HG03521 (cell line): ENCODE measurements around the gene FAM53A.

ENCODE experiments used
- ATAC-seq: cut with Tn5 transposase; IDR thresholded peaks from one replicate; pipeline ENCODE4 v1.9.1; 2021; ENCODE audit warnings: mild to moderate bottlenecking, moderate library complexity; ENCODE audit not compliant: unreplicated experiment

FAM53A gene, protein sequence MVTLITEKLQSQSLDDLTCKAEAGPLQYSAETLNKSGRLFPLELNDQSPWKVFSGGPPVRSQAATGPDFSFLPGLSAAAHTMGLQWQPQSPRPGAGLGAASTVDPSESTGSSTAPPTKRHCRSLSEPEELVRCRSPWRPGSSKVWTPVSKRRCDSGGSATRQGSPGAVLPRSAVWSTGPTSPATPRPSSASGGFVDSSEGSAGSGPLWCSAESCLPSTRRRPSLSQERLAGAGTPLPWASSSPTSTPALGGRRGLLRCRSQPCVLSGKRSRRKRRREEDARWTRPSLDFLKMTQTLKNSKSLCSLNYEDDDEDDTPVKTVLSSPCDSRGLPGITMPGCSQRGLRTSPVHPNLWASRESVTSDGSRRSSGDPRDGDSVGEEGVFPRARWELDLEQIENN

DNA sequence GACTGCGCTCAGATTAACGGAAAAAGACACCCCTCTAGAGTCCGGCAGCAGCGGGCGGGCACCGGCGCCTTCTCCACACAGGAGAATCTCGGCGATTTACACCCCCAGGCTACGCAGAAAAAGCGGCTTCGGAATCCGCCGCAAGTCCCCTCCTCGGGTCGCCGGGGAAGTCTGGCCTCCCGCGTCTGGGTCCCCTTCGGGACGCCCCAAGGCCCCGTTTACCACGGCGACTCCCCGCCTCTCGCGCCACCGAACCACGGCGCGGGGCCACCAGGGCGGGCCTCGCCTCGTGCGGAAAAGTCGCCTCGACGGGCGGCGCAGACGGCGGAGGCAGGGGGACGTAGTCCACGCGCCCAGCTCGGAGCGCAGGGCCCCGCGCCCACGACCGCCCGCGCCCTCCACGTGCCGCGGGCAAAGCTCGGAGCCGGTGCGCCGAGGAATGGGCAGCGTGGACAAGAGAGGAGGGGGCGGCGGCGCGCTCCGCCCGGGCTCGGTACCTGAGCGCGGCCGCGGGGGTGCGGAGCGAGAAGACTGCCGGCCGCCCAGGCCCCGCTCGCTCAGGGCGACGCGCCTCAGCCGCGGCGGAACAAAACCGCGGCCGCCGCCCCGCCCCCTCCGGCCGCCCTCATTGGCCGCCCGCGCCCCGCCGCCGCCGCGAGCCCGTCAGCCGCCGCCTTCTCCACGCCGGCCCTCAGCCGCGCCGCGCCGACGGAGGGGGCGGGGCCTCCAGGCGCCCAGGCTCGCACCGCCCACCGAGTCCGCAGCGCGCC lies at the start of gene FAM53A:
FAM53A (minus strand) TSS at position 578 of the 770 bp plus-strand sequence. CDS start 15,572 bp downstream, outside the sequence.
- peak; percentile 89 for ATAC-seq

DNA sequence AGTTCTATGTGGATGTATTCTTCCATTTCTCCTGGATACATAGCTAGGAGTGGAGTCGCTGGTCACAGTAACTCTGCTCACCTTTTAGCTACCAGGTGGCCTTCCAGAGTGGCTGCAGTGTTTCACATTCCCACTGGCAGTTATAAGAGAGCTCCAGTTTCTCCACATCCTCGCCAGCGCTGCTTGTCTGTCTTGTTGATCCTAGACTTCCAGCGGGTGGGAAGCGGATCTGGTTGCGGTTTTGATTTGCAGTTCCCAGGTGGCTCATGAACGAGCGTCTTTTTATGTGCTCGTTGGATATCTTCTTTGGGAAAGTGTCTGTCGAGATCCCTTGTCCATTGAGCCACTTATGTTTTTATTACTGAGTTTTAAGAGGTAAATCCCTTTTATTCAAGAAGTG lies 48.8 kb upstream of the FAM53A start:
- no peak for ATAC-seq

DNA sequence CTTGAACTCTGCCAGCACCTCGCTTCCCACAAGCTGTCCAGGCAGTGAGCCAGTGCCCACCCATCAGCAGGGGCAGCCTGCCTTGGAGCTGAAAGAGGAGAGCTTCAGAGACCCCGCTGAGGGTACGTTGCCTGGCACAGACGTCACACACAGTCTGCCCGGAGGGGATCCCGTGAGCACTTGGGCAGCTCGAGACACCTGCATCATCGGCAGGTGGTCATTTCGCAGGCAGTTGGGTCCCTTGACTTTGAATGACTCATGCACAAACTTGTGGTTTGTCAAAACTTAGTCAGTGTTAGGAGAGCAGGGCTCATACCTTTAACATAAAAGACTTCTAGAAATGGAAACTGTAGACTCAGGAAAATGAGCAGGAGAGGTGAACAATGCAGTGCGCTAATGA lies 47.1 kb upstream of the FAM53A start:
- no peak for ATAC-seq

- ATAC-seq: no peak
Observed at GRCh38 chr4:1730532-1731135, 46.5 kb upstream of the FAM53A start.

DNA sequence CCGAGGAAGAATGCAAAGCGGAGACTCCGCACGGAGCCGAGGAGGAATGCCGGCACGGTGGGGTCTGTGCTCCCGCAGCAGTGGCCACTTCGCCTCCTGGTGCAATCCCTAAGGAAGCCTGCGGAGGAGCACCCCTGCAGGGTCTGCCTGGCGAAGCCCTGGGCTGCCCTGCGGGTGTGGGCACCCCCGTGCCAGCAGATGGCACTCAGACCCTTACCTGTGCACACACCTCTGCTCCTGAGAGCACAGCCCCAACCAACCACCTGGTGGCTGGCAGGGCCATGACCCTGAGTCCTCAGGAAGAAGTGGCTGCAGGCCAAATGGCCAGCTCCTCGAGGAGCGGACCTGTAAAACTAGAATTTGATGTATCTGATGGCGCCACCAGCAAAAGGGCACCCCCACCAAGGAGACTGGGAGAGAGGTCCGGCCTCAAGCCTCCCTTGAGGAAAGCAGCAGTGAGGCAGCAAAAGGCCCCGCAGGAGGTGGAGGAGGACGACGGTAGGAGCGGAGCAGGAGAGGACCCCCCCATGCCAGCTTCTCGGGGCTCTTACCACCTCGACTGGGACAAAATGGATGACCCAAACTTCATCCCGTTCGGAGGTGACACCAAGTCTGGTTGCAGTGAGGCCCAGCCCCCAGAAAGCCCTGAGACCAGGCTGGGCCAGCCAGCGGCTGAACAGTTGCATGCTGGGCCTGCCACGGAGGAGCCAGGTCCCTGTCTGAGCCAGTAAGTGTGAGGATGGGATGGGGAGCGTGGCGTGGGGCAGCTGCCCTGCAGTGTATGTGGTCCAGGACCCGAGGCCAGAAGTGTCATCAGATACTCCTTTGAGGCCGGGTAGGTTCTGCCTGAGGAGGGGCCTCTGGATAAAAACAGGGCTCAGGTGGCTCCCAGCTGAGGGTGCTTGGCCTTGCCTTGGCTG lies 44.2 kb upstream of the FAM53A start:
- no peak for ATAC-seq

- ATAC-seq: no peak
Observed at GRCh38 chr4:1727117-1728031, 43.3 kb upstream of the FAM53A start.

GRCh38 chr4:1726146-1726934 lies 42.2 kb upstream of the FAM53A start:
- ATAC-seq: no peak

DNA sequence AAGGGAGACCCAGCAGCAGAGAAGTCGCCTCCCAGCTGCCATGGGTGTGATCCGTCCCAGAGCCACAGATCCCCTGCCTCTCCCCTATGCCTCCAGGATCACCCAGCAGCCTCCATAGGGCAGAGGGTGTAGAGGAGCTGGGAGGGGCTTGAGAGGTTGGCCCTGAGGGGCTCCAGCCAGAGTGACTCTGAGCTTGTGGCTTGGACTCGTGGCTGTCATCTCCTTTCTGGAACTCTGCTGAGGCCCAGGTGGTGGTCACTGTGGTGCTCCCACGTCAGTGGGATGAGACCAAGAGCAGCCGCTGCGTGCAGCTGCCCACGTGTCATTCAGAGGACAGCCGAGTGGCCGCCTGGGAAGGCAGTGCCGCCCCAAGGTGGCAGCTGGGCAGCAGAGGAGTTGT lies 41.4 kb upstream of the FAM53A start:
- no peak for ATAC-seq

DNA sequence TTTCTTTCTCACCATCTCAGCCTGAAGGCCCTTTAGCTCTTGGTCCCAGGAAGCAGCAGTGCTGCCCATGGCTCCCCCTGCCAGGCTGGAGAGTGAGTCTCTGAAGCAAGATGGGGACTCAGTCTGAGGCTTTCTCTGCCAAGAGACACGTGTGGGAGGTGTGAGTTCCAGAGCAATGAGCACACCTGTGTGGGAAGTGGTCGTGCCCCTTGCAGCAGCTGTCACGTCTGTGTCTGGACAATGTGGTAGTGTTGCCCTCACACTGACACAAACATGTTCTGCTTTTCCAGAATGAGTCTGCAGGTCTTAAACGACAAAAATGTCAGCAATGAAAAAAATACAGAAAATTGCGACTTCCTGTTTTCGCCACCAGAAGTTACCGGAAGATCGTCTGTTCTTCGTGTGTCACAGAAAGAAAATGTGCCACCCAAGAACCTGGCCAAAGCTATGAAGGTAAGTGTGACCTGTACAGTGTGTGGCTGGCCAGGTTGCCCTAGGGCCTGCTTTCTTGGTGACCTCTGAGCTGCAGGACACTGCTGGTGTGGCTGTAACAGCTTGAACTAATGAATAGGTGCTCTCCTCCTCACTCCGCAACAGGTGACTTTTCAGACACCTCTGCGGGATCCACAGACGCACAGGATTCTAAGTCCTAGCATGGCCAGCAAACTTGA lies 39.2 kb upstream of the FAM53A start:
- no peak for ATAC-seq

DNA sequence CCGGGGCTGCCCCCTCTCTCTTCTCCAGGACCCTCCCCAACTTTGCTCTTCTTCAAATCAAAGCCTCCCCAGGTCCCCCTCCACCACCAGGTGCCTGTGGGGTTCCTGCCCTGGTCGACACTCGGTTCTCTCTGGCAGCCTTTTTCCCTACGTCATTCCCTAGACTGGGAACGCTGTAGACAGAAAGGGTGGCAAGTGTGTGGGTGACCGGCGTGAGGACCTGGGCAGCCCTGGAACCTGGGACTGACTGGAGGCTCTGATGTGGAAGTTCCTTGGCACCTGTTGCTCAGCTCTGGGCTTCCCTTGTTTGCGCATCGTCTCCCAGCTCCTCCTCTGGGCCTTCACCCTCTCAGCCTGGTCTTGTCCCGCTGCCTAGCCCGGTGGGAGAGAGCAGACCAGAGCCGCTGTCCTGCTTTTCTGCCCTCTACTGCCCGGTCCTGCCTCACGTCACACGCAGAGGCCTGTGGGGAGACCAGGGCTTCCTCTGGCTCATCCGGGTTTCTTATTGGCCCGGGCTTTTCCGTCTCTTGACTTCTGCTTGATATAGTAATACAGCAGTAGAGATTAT lies 38.5 kb upstream of the FAM53A start:
- no peak for ATAC-seq

GRCh38 chr4:1721666-1722550 lies 37.8 kb upstream of the FAM53A start:
- ATAC-seq: peak; percentile 0

- ATAC-seq: peak; percentile 79
Observed at GRCh38 chr4:1721003-1721665, 37.0 kb upstream of the FAM53A start, which contains the start of the genes TACC3 and TMEM129. TACC3 (plus strand) TSS chr4:1721521; CDS start chr4:1723422, 1,901 bp downstream. TMEM129 (minus strand) TSS chr4:1721323; CDS start chr4:1720837, 486 bp downstream.

- ATAC-seq: peak; percentile 5
Observed at GRCh38 chr4:1720163-1720983, 36.3 kb upstream of the FAM53A start.

- ATAC-seq: no peak
Observed at GRCh38 chr4:1718095-1718850, 34.2 kb upstream of the FAM53A start.
